Measurements from ENCODE around the gene KRTAP4-9.

DNA sequence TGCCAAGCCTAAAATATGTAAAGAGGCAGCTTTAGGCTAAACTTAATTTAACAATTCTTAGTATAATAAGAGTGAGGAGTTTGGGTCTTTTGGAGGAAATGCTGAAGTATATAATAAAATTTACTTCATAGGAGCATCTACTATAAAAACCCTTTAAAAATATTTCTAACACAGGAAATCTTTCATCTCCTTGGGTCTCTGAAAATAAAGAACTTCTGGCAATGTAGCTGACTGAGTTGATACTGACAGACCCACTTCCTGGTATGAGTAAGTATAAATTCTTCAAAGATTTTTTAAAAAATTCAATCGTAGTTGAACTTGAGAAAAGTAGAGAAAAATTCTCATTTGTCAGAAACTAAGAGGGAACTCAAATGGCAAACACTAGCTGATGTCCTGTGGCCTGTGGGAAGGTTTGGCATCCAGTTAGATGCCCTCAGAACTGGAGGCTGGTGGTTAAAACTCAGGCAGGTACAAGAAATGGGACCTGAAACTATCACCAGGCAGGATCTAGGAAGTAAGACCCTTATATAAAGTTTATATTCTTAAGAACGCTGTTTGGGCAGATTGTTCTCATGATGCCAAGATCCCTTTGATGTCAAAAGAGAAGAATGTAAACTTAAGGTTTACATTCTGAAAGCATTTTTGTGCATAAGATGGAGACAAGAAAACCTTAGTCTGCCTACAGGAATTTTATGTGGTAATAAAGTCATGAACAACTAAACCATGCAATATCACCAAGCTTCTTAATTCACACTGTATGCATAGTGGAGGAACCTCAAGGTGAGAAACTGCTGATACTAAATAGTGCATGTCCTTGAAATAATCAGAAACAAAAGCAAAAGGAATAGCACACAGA lies 28.9 kb downstream of the KRTAP4-9 start:
- TF ChIP-seq, protein P1, sequence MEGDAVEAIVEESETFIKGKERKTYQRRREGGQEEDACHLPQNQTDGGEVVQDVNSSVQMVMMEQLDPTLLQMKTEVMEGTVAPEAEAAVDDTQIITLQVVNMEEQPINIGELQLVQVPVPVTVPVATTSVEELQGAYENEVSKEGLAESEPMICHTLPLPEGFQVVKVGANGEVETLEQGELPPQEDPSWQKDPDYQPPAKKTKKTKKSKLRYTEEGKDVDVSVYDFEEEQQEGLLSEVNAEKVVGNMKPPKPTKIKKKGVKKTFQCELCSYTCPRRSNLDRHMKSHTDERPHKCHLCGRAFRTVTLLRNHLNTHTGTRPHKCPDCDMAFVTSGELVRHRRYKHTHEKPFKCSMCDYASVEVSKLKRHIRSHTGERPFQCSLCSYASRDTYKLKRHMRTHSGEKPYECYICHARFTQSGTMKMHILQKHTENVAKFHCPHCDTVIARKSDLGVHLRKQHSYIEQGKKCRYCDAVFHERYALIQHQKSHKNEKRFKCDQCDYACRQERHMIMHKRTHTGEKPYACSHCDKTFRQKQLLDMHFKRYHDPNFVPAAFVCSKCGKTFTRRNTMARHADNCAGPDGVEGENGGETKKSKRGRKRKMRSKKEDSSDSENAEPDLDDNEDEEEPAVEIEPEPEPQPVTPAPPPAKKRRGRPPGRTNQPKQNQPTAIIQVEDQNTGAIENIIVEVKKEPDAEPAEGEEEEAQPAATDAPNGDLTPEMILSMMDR (IDR thresholded peaks at IDR 0.05; ENCODE audit: low read depth, low read length), result no peak
- TF ChIP-seq MYC (IDR thresholded peaks at IDR 0.05; ENCODE audit: low read depth, low read length) (no peak), POLR2A (IDR thresholded peaks at IDR 0.05; ENCODE audit: extremely low read depth, insufficient read length) (no peak)

Measured in NB4 (cell line).